HT-29 (cell line): Measurements from ENCODE around the gene TSKU. TPM values are rescaled to one million over a fixed set of nuclear protein-coding genes. Genes with fewer than 3 reads are reported as not detected.

Source experiments
- total RNA-seq: library from RNA; depleted of rRNA; stranded (reverse); fragments of >200 nt; shearing (Covaris generic); gene quantifications from 2 replicates; pipeline ENCODE4 v1.2.3, GENCODE V29; 2014; rRNA removed

TSKU gene
- total RNA-seq, 1 experiment from 2014 or later = 118 TPM

Other genes starting within 250 kb of the TSKU start
- 0.10 TPM in 1 of 2 replicates, not detected in the other for gene LRRC32, start 112.6 kb upstream of the TSKU start, total RNA-seq
- gene ACER3, start 77.6 kb downstream of the TSKU start, total RNA-seq = 7.1 and 13.4 TPM in 2 replicates